Ovary (tissue), 10 donors: ENCODE data around the gene DTL. TPM values are rescaled to one million over a fixed set of nuclear protein-coding genes. Genes with fewer than 3 reads are reported as not detected.
"Not testable (repeated sequence)": the region's sequence is repeated elsewhere in the genome, so short reads cannot be mapped to it uniquely, and the experiment has no call there.

Experiments
- DNase-seq, 5 donors: peaks; one replicate each; pipeline ENCODE4 v3.0.0-alpha.2; 2019 to 2020
- H3K27ac ChIP-seq, 2 donors: fragments of 200-600 bp; one replicate each; pipeline versions ENCODE4 v1.5.1 to v1.8.0; 2019 to 2022
- H3K27me3 ChIP-seq: fragments of 200-600 bp; one replicate; pipeline ENCODE4 v1.8.0; 2022
- H3K36me3 ChIP-seq: fragments of 200-600 bp; sonication (generic); one replicate; pipeline ENCODE4 v1.5.1; 2019
- H3K4me1 ChIP-seq: one replicate; pipeline ENCODE4 v1.8.1; 2013; ENCODE audit warnings: mild to moderate bottlenecking, moderate library complexity; ENCODE audit not compliant: insufficient read depth
- H3K4me3 ChIP-seq: fragments of 200-600 bp; sonication (generic); one replicate; pipeline ENCODE4 v1.5.1; 2017
- H3K9me3 ChIP-seq, 2 donors: fragments of 200-600 bp in 1 of 2; sonication (generic) in 1 of 2; one replicate each; pipeline versions ENCODE4 v1.5.1 to v1.8.1; 2013 to 2019; ENCODE audit warnings: mild to moderate bottlenecking in 1 of 2, moderate library complexity in 1 of 2
- EP300 ChIP-seq: sonication (generic); formaldehyde crosslinking; IDR thresholded peaks from one replicate; pipeline ENCODE4 v1.6.1; 2017; ENCODE audit warnings: antibody characterized with exemption
- POLR2A ChIP-seq: fragments of 450-650 bp; IDR thresholded peaks from one replicate; pipeline ENCODE4 v1.6.1; 2017; ENCODE audit warnings: antibody characterized with exemption, mild to moderate bottlenecking, moderate library complexity
- WGBS, 3 donors: extraction: QIAGEN DNeasy Blood & Tissue Kit in 1 of 3; methylation state at CpG; one replicate each; pipeline versions ENCODE4 v1.1.5 to v1.1.7; 2013 to 2017; 5-methylcytosine and 5-hydroxymethylcytosine counted together
- intact Hi-C, 4 donors: fragments of 100-400 bp; cut with DNase I; formaldehyde crosslinking; loops; one replicate each; pipeline versions ENCODE4 v1.11.0 to v1.15.1; 2022 to 2023
- long read RNA-seq, 3 donors: library from polyadenylated mRNA in 2 of 3; unstranded in 2 of 3; transcript quantifications; one replicate each; pipeline ENCODE4 v2.0.0 and lab custom pipeline, GENCODE V29; 2021 to 2026
- polyA plus RNA-seq, 2 donors: library from polyadenylated mRNA; stranded (reverse); fragments of 200-250 nt in 1 of 2; fragments of 350-450 nt in 1 of 2; fragmentation: Illumina TruSeq in 1 of 2; extraction: RNeasy Lipid Tissue Mini Kit (QIAGEN cat#74804) in 1 of 2; gene quantifications; one replicate each; pipeline ENCODE4 v1.2.3, GENCODE V29; 2013 to 2014
- total RNA-seq, 7 donors: library from RNA; depleted of rRNA in 2 of 7; stranded (reverse); fragments of >200 nt in 2 of 7; fragmentation: NEBNext Ultra II Directional in 3 of 7; extraction: Animal tissue kit (Norgen Biotek cat#: 25700) in 3 of 7; gene quantifications; one replicate each; pipeline versions ENCODE4 v1.1.0 to v1.2.4, GENCODE V29; 2016 to 2023
- TF ChIP-seq, protein P1 (sequence below), 3 donors: fragments of 450-650 bp in 2 of 3; fragments of 200-600 bp in 1 of 3; IDR thresholded peaks; one replicate each; pipeline versions ENCODE4 v1.5.1 to v1.8.0; 2016 to 2022; ENCODE audit warnings: antibody characterized with exemption in 3 of 3, mild to moderate bottlenecking in 1 of 3
- donor health status: DM: no; HTN: no; CAD: no; lungs with moderate emphysema.
- donor health status: DM: no; HTN: no; CAD: no.
- donor health status: Bipolar disorder and iron deficiency.
- donor health status: DM: yes; HTN: yes; CAD: no.
- donor health status: DM: no; HTN: no; CAD: no.
- donor health status: DM: yes; HTN: yes; CAD: no.

The DTL gene, protein sequence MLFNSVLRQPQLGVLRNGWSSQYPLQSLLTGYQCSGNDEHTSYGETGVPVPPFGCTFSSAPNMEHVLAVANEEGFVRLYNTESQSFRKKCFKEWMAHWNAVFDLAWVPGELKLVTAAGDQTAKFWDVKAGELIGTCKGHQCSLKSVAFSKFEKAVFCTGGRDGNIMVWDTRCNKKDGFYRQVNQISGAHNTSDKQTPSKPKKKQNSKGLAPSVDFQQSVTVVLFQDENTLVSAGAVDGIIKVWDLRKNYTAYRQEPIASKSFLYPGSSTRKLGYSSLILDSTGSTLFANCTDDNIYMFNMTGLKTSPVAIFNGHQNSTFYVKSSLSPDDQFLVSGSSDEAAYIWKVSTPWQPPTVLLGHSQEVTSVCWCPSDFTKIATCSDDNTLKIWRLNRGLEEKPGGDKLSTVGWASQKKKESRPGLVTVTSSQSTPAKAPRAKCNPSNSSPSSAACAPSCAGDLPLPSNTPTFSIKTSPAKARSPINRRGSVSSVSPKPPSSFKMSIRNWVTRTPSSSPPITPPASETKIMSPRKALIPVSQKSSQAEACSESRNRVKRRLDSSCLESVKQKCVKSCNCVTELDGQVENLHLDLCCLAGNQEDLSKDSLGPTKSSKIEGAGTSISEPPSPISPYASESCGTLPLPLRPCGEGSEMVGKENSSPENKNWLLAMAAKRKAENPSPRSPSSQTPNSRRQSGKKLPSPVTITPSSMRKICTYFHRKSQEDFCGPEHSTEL
- total RNA-seq (1 to 10 TPM in 3 of 7 donors, under 1 TPM in 4; 0.11 to 2.0 (median 0.80) TPM), polyA plus RNA-seq (1 to 10 TPM in 1 of 2 donors, under 1 TPM in 1; 0.96 to 1.5 TPM)
- long read RNA-seq, donor 1 = 0 reads
- long read RNA-seq, donor 2, full-length matches to known transcripts = 5 of 10 reads
- long read RNA-seq, donor 2, partial matches to known transcripts = 5 of 10 reads
- long read RNA-seq, donor 2, other reads (novel, unspliced or antisense) = 0 of 10 reads
- long read RNA-seq, donor 3, full-length matches to known transcripts = 1 of 1 reads
- long read RNA-seq, donor 3, partial matches to known transcripts = 0 of 1 reads
- long read RNA-seq, donor 3, other reads (novel, unspliced or antisense) = 0 of 1 reads

DNA sequence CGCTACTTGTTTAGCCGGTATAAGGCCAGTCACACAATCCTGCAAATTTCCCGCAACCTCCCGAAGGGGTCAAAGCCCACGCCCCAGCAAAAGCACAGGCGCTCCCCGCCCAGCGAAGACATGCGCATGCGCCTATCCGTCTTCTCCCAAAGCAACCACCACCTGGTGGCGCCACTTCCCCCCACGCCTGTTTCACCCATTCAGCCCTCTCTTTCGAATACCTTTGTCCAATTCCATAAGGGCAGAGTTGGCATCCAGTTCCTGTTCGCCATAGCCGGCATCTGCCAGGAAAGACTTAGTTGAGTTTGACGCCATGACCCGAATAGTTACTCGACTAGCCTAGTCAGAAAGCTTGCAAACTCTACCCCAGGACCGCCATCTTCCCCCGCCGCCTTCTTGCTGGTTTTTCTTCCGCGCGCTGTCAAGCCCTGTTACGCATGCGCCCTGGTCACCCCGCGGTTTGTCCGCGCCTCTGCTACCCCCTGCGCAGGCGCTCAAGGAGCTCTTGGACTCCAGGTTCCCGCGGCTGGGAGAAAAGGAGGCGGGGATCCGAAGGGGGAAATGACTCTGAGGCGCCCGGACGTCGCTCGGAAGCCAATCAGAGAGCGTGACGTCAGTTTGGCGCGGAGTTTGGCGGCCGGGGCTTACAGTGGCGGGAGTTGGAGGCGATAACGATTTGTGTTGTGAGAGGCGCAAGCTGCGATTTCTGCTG is at the start of gene DTL, which contains the start of gene INTS7:
Gene DTL, plus strand, starts transcription at position 626 of the 712 bp plus-strand sequence. CDS start 143 bp downstream, outside the sequence.
Gene INTS7, minus strand, starts transcription at position 435 of the 712 bp plus-strand sequence. Its CDS starts 120 bp downstream, at position 315.
- Histone ChIP-seq H3K9me3 (no peaks in the 10 kb centered on the region), H3K27ac (peak within 1 kb of the TSS; percentile 41 to 60), H3K36me3 (no peaks in the 10 kb centered on the region), H3K4me3 (peak within 1 kb of the TSS; percentile 57), H3K27me3 (no peaks in the 10 kb centered on the region), H3K4me1 (peaks cover 2% of the 10 kb centered on the region)
- intact Hi-C loops = loop anchor here in 1 of 4 donors (10.0 kb wide), 1 partner anchor 360 kb away; the partner anchor contains the start of gene NEK2
- peak; percentile 98 to 99 (median 98) for DNase-seq
- TF ChIP-seq, protein P1, sequence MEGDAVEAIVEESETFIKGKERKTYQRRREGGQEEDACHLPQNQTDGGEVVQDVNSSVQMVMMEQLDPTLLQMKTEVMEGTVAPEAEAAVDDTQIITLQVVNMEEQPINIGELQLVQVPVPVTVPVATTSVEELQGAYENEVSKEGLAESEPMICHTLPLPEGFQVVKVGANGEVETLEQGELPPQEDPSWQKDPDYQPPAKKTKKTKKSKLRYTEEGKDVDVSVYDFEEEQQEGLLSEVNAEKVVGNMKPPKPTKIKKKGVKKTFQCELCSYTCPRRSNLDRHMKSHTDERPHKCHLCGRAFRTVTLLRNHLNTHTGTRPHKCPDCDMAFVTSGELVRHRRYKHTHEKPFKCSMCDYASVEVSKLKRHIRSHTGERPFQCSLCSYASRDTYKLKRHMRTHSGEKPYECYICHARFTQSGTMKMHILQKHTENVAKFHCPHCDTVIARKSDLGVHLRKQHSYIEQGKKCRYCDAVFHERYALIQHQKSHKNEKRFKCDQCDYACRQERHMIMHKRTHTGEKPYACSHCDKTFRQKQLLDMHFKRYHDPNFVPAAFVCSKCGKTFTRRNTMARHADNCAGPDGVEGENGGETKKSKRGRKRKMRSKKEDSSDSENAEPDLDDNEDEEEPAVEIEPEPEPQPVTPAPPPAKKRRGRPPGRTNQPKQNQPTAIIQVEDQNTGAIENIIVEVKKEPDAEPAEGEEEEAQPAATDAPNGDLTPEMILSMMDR (IDR thresholded peaks at IDR 0.05) = peak; percentile 94 to 100 (median 97)
- TF ChIP-seq POLR2A (peak; percentile 45), EP300 (no peak)
- WGBS, 3 donors = 0% methylated on average over 53 of the region's 53 CpGs

DNA sequence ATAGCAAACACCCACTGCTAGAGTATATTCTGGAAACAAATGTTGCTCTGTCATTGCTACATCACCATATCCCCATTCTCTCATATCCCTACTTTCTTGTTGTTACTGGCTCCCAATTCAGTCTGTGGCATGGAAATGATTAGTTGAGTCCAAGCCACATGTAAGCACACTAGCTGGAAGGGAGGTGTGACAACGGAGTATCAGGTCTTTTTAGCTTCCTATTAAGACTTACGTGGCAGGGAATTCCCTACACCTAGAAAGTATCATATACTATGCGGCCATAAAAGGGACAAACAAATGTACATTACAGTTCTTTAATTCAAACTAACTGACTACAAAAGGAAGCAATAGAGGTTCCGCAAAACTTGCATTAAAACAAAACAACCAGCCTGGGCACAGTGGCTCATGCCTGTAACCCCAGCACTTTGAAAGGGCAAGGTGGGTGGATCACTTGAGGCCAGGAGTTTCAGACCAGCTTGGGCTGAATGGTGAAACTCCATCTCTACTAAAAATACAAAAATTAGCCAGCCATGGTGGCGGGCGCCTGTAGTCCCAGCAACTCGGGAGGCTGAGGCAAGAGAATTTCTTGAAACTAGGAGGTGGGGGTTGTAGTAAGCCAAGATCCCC is 48.8 kb upstream of the DTL start:
- no peaks in the 10 kb centered on the region for H3K27me3 ChIP-seq
- 91 to 98% (median 96%) methylated on average over 7 of the region's 7 CpGs for WGBS, 3 donors
- H3K4me3 ChIP-seq = no peak overlapping the region
- no peak overlapping the region for H3K27ac ChIP-seq
- TF ChIP-seq, protein P1 (IDR thresholded peaks at IDR 0.05) = no peak
- TF ChIP-seq EP300 (no peak), POLR2A (no peak)
- H3K4me1 ChIP-seq = no peaks in the 10 kb centered on the region
- no peaks in the 10 kb centered on the region for H3K36me3 ChIP-seq
- no peak for DNase-seq
- no peaks in the 10 kb centered on the region for H3K9me3 ChIP-seq
- intact Hi-C loops = no loop called here

DNA sequence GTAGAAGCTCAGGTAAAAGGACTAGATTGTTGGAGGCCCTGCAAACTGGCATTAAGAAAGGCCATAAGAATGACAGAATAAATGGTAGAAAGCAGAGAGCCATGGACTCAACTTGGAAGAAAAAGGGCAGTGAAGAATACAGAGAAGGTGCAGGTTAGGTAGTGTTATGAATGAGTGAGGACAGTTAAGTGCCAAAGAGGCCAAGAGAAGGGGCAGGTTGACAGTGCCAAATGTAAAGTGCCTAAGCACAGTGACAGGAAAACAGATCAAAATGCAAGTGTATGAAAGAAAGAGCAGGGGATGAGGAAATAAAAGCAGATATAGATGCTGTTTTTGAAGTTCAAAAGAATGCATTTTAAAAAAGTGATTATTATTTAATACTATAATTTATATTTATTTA is 43.9 kb upstream of the DTL start:
- TF ChIP-seq, protein P1 (IDR thresholded peaks at IDR 0.05) = no peak
- TF ChIP-seq EP300 = no peak
- TF ChIP-seq POLR2A = no peak
- H3K36me3 ChIP-seq = no peaks in the 10 kb centered on the region
- no peaks in the 10 kb centered on the region for H3K4me1 ChIP-seq
- no peak for DNase-seq
- H3K27ac ChIP-seq = no peak overlapping the region
- no peak overlapping the region for H3K4me3 ChIP-seq
- H3K27me3 ChIP-seq = no peaks in the 10 kb centered on the region
- no peaks in the 10 kb centered on the region for H3K9me3 ChIP-seq
- intact Hi-C loops = no loop called here

DNA sequence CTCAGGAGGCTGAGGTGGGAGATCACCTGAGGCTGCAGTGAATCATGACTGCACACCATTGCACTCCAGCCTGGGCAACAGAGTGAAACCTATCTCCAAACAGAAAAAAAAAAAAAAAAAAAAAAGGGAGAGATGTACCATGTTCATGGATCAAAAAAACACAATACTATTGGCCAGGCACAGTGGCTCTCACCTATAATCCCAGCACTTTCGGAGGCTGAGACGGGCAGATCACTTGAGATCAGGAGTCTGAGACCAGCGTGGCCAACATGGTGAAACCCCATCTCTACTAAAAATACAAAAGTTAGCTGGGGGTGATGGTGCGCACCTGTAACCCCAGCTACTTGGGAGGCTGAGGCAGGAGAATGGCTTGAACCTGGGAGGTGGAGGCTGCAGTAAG is 38.1 kb upstream of the DTL start:
- H3K9me3 ChIP-seq, H3K27me3 ChIP-seq, intact Hi-C loops, H3K36me3 ChIP-seq, H3K27ac ChIP-seq, DNase-seq, H3K4me1 ChIP-seq, H3K4me3 ChIP-seq: not testable (repeated sequence)
- 96 to 99% (median 96%) methylated on average over 4 of the region's 4 CpGs for WGBS, 3 donors
